Endodermal cell (in vitro differentiated cells): Measurements from ENCODE around the gene EPHA6. TPM values are rescaled to one million over a fixed set of nuclear protein-coding genes. Genes with fewer than 3 reads are reported as not detected.

Source experiments
- DNase-seq: peaks from one replicate; pipeline ENCODE4 v3.0.0-alpha.2; 2017
- H3K27ac ChIP-seq: 2 replicates; pipeline ENCODE4 v1.5.1; 2013; ENCODE audit warnings: mild to moderate bottlenecking, low read depth, low read length, moderate library complexity
- H3K27me3 ChIP-seq: 2 replicates; pipeline ENCODE4 v1.6.1; 2013; ENCODE audit warnings: mild to moderate bottlenecking, low read length, moderate library complexity; ENCODE audit not compliant: insufficient read depth, control insufficient read depth, poor library complexity, severe bottlenecking
- H3K36me3 ChIP-seq: 2 replicates; pipeline ENCODE4 v1.7.0; 2013; ENCODE audit warnings: mild to moderate bottlenecking, low read length, moderate library complexity; ENCODE audit not compliant: control insufficient read depth, insufficient read depth
- H3K4me1 ChIP-seq: one replicate; pipeline ENCODE4 v1.7.0; 2013; ENCODE audit warnings: low read length; ENCODE audit not compliant: control insufficient read depth, insufficient read depth
- H3K4me3 ChIP-seq: 2 replicates; pipeline ENCODE4 v1.5.1; 2013; ENCODE audit warnings: mild to moderate bottlenecking, low read length, moderate library complexity
- H3K9ac ChIP-seq: 2 replicates; pipeline ENCODE4 v1.6.1; 2013; ENCODE audit warnings: mild to moderate bottlenecking, low read length, moderate library complexity; ENCODE audit not compliant: poor library complexity, severe bottlenecking; ENCODE audit errors: extremely low read depth
- H3K9me3 ChIP-seq: 2 replicates; pipeline ENCODE4 v1.6.1; 2013; ENCODE audit warnings: mild to moderate bottlenecking, low read length, moderate library complexity; ENCODE audit not compliant: control insufficient read depth
- H3K27ac Mint-ChIP-seq: 2 replicates; pipeline ENCODE4 v1.8.0; 2020; ENCODE audit warnings: mixed read lengths
- H3K27me3 Mint-ChIP-seq: 2 replicates; pipeline ENCODE4 v1.8.0; 2021; ENCODE audit warnings: mild to moderate bottlenecking, mixed read lengths; ENCODE audit not compliant: insufficient read depth
- H3K36me3 Mint-ChIP-seq: 2 replicates; pipeline ENCODE4 v1.8.0; 2020; ENCODE audit warnings: low read depth, mixed read lengths
- H3K4me1 Mint-ChIP-seq: 2 replicates; pipeline ENCODE4 v1.8.0; 2020; ENCODE audit warnings: mixed read lengths
- H3K4me3 Mint-ChIP-seq: 2 replicates; pipeline ENCODE4 v1.8.0; 2020; ENCODE audit warnings: mild to moderate bottlenecking, moderate library complexity, mixed read lengths
- H3K9me3 Mint-ChIP-seq: 2 replicates; pipeline ENCODE4 v1.8.0; 2020; ENCODE audit warnings: mild to moderate bottlenecking, mixed read lengths
- CTCF ChIP-seq: fragments of 200-600 bp; sonication (generic); conservative IDR thresholded peaks from 2 replicates; pipeline ENCODE4 v1.5.0; 2021; ENCODE audit warnings: antibody characterized with exemption, mild to moderate bottlenecking
- WGBS, 2 experiments: methylation state at CpG; one replicate each; pipeline versions ENCODE4 v1.1.5 to v1.1.7; 2013; ENCODE audit warnings: missing lambda C conversion rate in 2 of 2, mixed read lengths in 1 of 2; ENCODE audit not compliant: insufficient coverage in 1 of 2, insufficient read length in 1 of 2; 5-methylcytosine and 5-hydroxymethylcytosine counted together
- total RNA-seq, 2 donors: library from RNA; stranded (reverse); fragmentation: NEBNext Ultra II Directional in 1 of 2; extraction: Animal tissue kit (Norgen Biotek cat#: 25700) in 1 of 2; gene quantifications; 2 replicates in 1 of 2; 3 replicates in 1 of 2; pipeline ENCODE4 v1.2.1, GENCODE V29; 2021

EPHA6 gene
- total RNA-seq, 2 donors from 2014 or later = 4.6 to 12.2 TPM

- Mint-ChIP-seq H3K4me1 (no peaks in the 10 kb centered on the region), H3K36me3 (no peaks in the 10 kb centered on the region), H3K9me3 (no peaks in the 10 kb centered on the region), H3K4me3 (no peak overlapping the region), H3K27ac (no peak overlapping the region), H3K27me3 (no peaks in the 10 kb centered on the region)
- Histone ChIP-seq H3K27me3 (no peaks in the 10 kb centered on the region), H3K36me3 (no peaks in the 10 kb centered on the region), H3K9me3 (no peaks in the 10 kb centered on the region), H3K4me3 (no peak overlapping the region), H3K27ac (no peak overlapping the region), H3K4me1 (no peaks in the 10 kb centered on the region), H3K9ac (no peak overlapping the region)
- no peak for DNase-seq
- 93 to 100% methylated on average over 2 of the region's 2 CpGs for WGBS, 2 experiments
- TF ChIP-seq CTCF = no peak
These were observed 907.1 kb downstream of the EPHA6 start for GRCh38 chr3:97721446-97721845.

- no peaks in the 10 kb centered on the region for H3K9me3 ChIP-seq
- no peaks in the 10 kb centered on the region for H3K36me3 ChIP-seq
- DNase-seq = no peak
- no peaks in the 10 kb centered on the region for H3K27me3 ChIP-seq
- no peak overlapping the region for H3K4me3 Mint-ChIP-seq
- no peaks in the 10 kb centered on the region for H3K4me1 Mint-ChIP-seq
- H3K9me3 Mint-ChIP-seq = no peaks in the 10 kb centered on the region
- H3K9ac ChIP-seq = no peak overlapping the region
- no peaks in the 10 kb centered on the region for H3K27me3 Mint-ChIP-seq
- H3K27ac Mint-ChIP-seq = no peak overlapping the region
- WGBS, 2 experiments = 55 to 57% methylated on average over 3 of the region's 3 CpGs
- H3K27ac ChIP-seq = no peak overlapping the region
- TF ChIP-seq CTCF = no peak
- H3K36me3 Mint-ChIP-seq = no peaks in the 10 kb centered on the region
- H3K4me1 ChIP-seq = no peaks in the 10 kb centered on the region
- no peak overlapping the region for H3K4me3 ChIP-seq
These were observed 922.5 kb downstream of the EPHA6 start for GRCh38 chr3:97736928-97737327.

- Mint-ChIP-seq H3K27ac (no peak overlapping the region), H3K9me3 (no peaks in the 10 kb centered on the region), H3K36me3 (no peaks in the 10 kb centered on the region), H3K4me1 (no peaks in the 10 kb centered on the region), H3K4me3 (no peak overlapping the region), H3K27me3 (no peaks in the 10 kb centered on the region)
- H3K4me1 ChIP-seq = no peaks in the 10 kb centered on the region
- H3K36me3 ChIP-seq = no peaks in the 10 kb centered on the region
- no peaks in the 10 kb centered on the region for H3K9me3 ChIP-seq
- no peaks in the 10 kb centered on the region for H3K27me3 ChIP-seq
- TF ChIP-seq CTCF = no peak
- H3K9ac ChIP-seq = no peak overlapping the region
- WGBS, 2 experiments = 75% methylated on average over 1 of the region's 1 CpG; no CpG with 5 or more reads in 1 of the 2 experiments
- no peak overlapping the region for H3K27ac ChIP-seq
- H3K4me3 ChIP-seq = no peak overlapping the region
- DNase-seq = no peak
These were observed 924.4 kb downstream of the EPHA6 start for GRCh38 chr3:97738761-97739160.
